A549 (cell line): ENCODE results near the gene RAD50. TPM values are rescaled to one million over a fixed set of nuclear protein-coding genes. Genes with fewer than 3 reads are reported as not detected.

Experiments used
- ATAC-seq, 2 experiments: fragments of 200-7000 bp in 1 of 2; fragments of >200 bp in 1 of 2; cut with Nextera tagmentation in 1 of 2; cut with Tn5 transposase in 1 of 2; 3 replicates each; pipeline versions ENCODE4 v1.8.0 to v1.9.1; 2018 to 2020; ENCODE audit warnings: mild to moderate bottlenecking in 1 of 2, moderate library complexity in 1 of 2
- CTCF ChIA-PET: fragments of 300-600 bp; sonication (Branson Sonifier 250); formaldehyde crosslinking; extraction: SDS; loops from one replicate; lab custom pipeline; 2021; ENCODE audit warnings: antibody characterized with exemption, inconsistent platforms; lab: Yijun Ruan, JAX
- POLR2A ChIA-PET: fragments of 350-600 bp; formaldehyde crosslinking; extraction: SDS; loops from one replicate; lab custom pipeline; 2021; ENCODE audit warnings: antibody characterized with exemption, inconsistent platforms; lab: Yijun Ruan, JAX
- DNase-seq, 2 experiments: peaks; one replicate each; pipeline versions ENCODE4 v3.0.0 to v3.0.0-alpha.2; 2011 to 2016; ENCODE audit warnings: low read depth in 1 of 2, low spot score in 1 of 2
- FAIRE-seq: peaks from 2 replicates; lab custom pipeline; 2011; peaks lifted over from hg19 to GRCh38; lab: Jason Lieb, UNC
- H3K27ac ChIP-seq, 2 experiments: fragments of >200 bp; sonication (Bioruptor Twin); formaldehyde crosslinking; 3 replicates each; pipeline ENCODE4 v1.5.1; 2016 to 2017
- H3K4me1 ChIP-seq: fragments of >200 bp; sonication (Bioruptor Twin); formaldehyde crosslinking; 3 replicates; pipeline ENCODE4 v1.6.1; 2016
- H3K4me2 ChIP-seq: fragments of >200 bp; sonication (Bioruptor Twin); formaldehyde crosslinking; 3 replicates; pipeline ENCODE4 v1.6.1; 2016
- H3K4me3 ChIP-seq: fragments of >200 bp; sonication (Bioruptor Twin); formaldehyde crosslinking; 3 replicates; pipeline ENCODE4 v1.5.1; 2016
- H3K9me3 ChIP-seq: fragments of >200 bp; sonication (Bioruptor Twin); formaldehyde crosslinking; 3 replicates; pipeline ENCODE4 v1.6.1; 2016
- CBX8 ChIP-seq: fragments of 200-600 bp; sonication (generic); IDR thresholded peaks from 2 replicates; pipeline ENCODE4 v1.6.1; 2016
- CEBPB ChIP-seq, 2 experiments: fragments of >200 bp in 1 of 2; sonication (Bioruptor Twin) in 1 of 2; formaldehyde crosslinking in 1 of 2; IDR thresholded peaks; 2 replicates each; pipeline ENCODE4 v1.6.1; 2012 to 2016
- CHD2 ChIP-seq: fragments of 150-350 bp; IDR thresholded peaks from 2 replicates; pipeline ENCODE4 v1.6.1; 2014; ENCODE audit warnings: low read length; ENCODE audit not compliant: partially characterized antibody
- ESRRA ChIP-seq: fragments of 150-350 bp; IDR thresholded peaks from 2 replicates; pipeline ENCODE4 v1.6.1; 2014; ENCODE audit warnings: mild to moderate bottlenecking, low read length, borderline replicate concordance
- FOSL2 ChIP-seq, 2 experiments: fragments of 450-650 bp in 1 of 2; fragments of >200 bp in 1 of 2; sonication (Bioruptor Twin) in 1 of 2; formaldehyde crosslinking; IDR thresholded peaks; 2 replicates each; pipeline versions ENCODE4 v1.5.0 to v1.6.1; 2016 to 2020; ENCODE audit warnings: mild to moderate bottlenecking in 1 of 2, moderate library complexity in 1 of 2
- GATA3 ChIP-seq: IDR thresholded peaks from 2 replicates; pipeline ENCODE4 v1.6.1; 2012; ENCODE audit warnings: borderline replicate concordance
- HEYL ChIP-seq: fragments of 250-450 bp; sonication (Bioruptor Pico); IDR thresholded peaks from 2 replicates; pipeline ENCODE4 v1.8.0; 2021; ENCODE audit warnings: mild to moderate bottlenecking, moderate library complexity
- MAFK ChIP-seq: fragments of 450-650 bp; IDR thresholded peaks from 2 replicates; pipeline ENCODE4 v1.6.1; 2014; ENCODE audit not compliant: partially characterized antibody
- MAX ChIP-seq: IDR thresholded peaks from 2 replicates; pipeline ENCODE4 v1.6.1; 2012
- RAD21 ChIP-seq, 2 experiments: fragments of >200 bp in 1 of 2; sonication (Bioruptor Twin) in 1 of 2; formaldehyde crosslinking in 1 of 2; IDR thresholded peaks in 1 of 2; conservative IDR thresholded peaks in 1 of 2; 2 replicates in 1 of 2; 3 replicates in 1 of 2; pipeline ENCODE4 v1.6.1; 2012 to 2018; ENCODE audit warnings: inconsistent platforms in 1 of 2
- RCOR1 ChIP-seq: fragments of 150-350 bp; IDR thresholded peaks from 2 replicates; pipeline ENCODE4 v1.6.1; 2014; ENCODE audit warnings: antibody characterized with exemption, low read length, low read depth
- RFX5 ChIP-seq: fragments of 450-650 bp; IDR thresholded peaks from 2 replicates; pipeline ENCODE4 v1.7.1; 2014; ENCODE audit warnings: antibody characterized with exemption, mild to moderate bottlenecking, moderate library complexity
- SMC3 ChIP-seq: fragments of >200 bp; sonication (Bioruptor Twin); formaldehyde crosslinking; IDR thresholded peaks from 3 replicates; pipeline ENCODE4 v1.6.1; 2018; ENCODE audit warnings: inconsistent platforms
- USF2 ChIP-seq: fragments of 450-650 bp; IDR thresholded peaks from 2 replicates; pipeline ENCODE4 v1.6.1; 2014; ENCODE audit warnings: antibody characterized with exemption
- ZC3H11A ChIP-seq: fragments of 450-650 bp; IDR thresholded peaks from 2 replicates; pipeline ENCODE4 v1.6.1; 2014; ENCODE audit warnings: antibody characterized with exemption, mild to moderate bottlenecking
- ZNF302 ChIP-seq: fragments of 250-450 bp; sonication (Bioruptor Pico); IDR thresholded peaks from 2 replicates; pipeline ENCODE4 v1.9.0; 2021; ENCODE audit warnings: inconsistent platforms, mild to moderate bottlenecking, moderate library complexity
- whole genome bisulfite sequencing: methylation state at CpG from one replicate; pipeline ENCODE4 v1.1.6; 2017; ENCODE audit errors: missing lambda C conversion rate; 5-methylcytosine and 5-hydroxymethylcytosine counted together
- polyA plus RNA-seq, 4 experiments: library from polyadenylated mRNA; depleted of rRNA in 3 of 4; stranded (reverse); fragments of >200 nt; fragmentation: RNase III in 1 of 4; extraction: RNeasy Plus Mini Kit Qiagen cat#74134 plus additional on column Dnase treatment in 1 of 4; gene quantifications; 2 replicates in 3 of 4; 3 replicates in 1 of 4; pipeline ENCODE4 v1.2.3, GENCODE V29; 2011 to 2017

Gene RAD50
- polyA plus RNA-seq, 2 of the 4 experiments (the other 2 are of a cell fraction), result 39.6 to 81.5 TPM

GRCh38 chr5:132655821-132656773, 99.3 kb downstream of the RAD50 start:
- DNase-seq (no peak), ATAC-seq (peak; percentile 7 to 11; a peak in 3 of 6 replicates), FAIRE-seq (no peak)
- H3K9me3 ChIP-seq, result no peaks in the 10 kb centered on the region
- H3K4me3 ChIP-seq, result peak overlapping the region; percentile 25
- H3K4me1 ChIP-seq, result no peaks in the 10 kb centered on the region
- 62% methylated on average over 41 of the region's 92 CpGs for WGBS
- H3K4me2 ChIP-seq, result peak overlapping the region; percentile 66
- ChIA-PET CTCF (interaction anchor here (1.2 to 6.4 kb wide), 3 partner anchors 15 to 22 kb away, joined by 3 to 37 read pairs (median 8); no protein-coding TSS in a partner anchor), POLR2A (no interaction called here)
- H3K27ac ChIP-seq, result peak overlapping the region in 1 of 2 experiments; percentile 63; a peak in 3 of 6 replicates
- TF ChIP-seq CEBPB (IDR thresholded peaks at IDR 0.05), result no peak
- no peak for TF ChIP-seq CHD2
- TF ChIP-seq SMC3, result 0 out of 3 replicates have a peak, but pooled peaks have one; percentile 15
- TF ChIP-seq RAD21 (conservative IDR thresholded peaks at IDR 0.05 in 1 of 2, IDR thresholded peaks at IDR 0.05 in 1 of 2), result peak; percentile 12 to 14; a peak in 1 of 5 replicates

- no peaks in the 10 kb centered on the region for H3K9me3 ChIP-seq
- DNase-seq (no peak), FAIRE-seq (no peak), ATAC-seq (no peak; a peak in 1 of 6 replicates)
- POLR2A ChIA-PET, result no interaction called here
- TF ChIP-seq MAFK (no peak), ZNF302 (CRISPR knock-in tag) (no peak), CBX8 (no peak), RCOR1 (no peak), HEYL (no peak), USF2 (no peak), FOSL2 (IDR thresholded peaks at IDR 0.05) (no peak), FOSL2 (CRISPR knock-in tag; IDR thresholded peaks at IDR 0.05) (no peak), MAX (no peak), GATA3 (no peak), SMC3 (no peak), ESRRA (no peak), RAD21 (conservative IDR thresholded peaks at IDR 0.05 in 1 of 2, IDR thresholded peaks at IDR 0.05 in 1 of 2) (no peak)
- CTCF ChIA-PET, result interaction anchor here (1.3 to 6.4 kb wide), 3 partner anchors 14 to 163 kb away, joined by 7 to 37 read pairs (median 8); no protein-coding TSS in a partner anchor
- no peak overlapping the region for H3K27ac ChIP-seq
- no peaks in the 10 kb centered on the region for H3K4me1 ChIP-seq
- WGBS, result 89% methylated on average over 12 of the region's 12 CpGs
- peak overlapping the region; percentile 66; the same call in 1 of the 3 replicates for H3K4me2 ChIP-seq
- H3K4me3 ChIP-seq, result no peak overlapping the region
These were observed 100.1 kb downstream of the RAD50 start for GRCh38 chr5:132656774-132657355.

- Histone ChIP-seq H3K4me1 (no peaks in the 10 kb centered on the region), H3K27ac (no peak within 1 kb of the TSS), H3K4me3 (no peak within 1 kb of the TSS), H3K4me2 (no peak within 1 kb of the TSS), H3K9me3 (no peaks in the 10 kb centered on the region)
- CTCF ChIA-PET, result interaction anchor here (0.7 to 6.4 kb wide), 5 partner anchors 10 to 162 kb away, joined by 3 to 37 read pairs (median 7); no protein-coding TSS in a partner anchor
- FAIRE-seq, result no peak
- ATAC-seq, result no peak
- no peak for DNase-seq
- no peak for TF ChIP-seq ZC3H11A
- TF ChIP-seq RFX5, result no peak
- TF ChIP-seq ESRRA, result no peak
- TF ChIP-seq, all 56 proteins: peak for 0
- WGBS, result 95% methylated on average over 11 of the region's 12 CpGs
- POLR2A ChIA-PET, result no interaction called here
These were observed 101.1 kb downstream of the RAD50 start, which contains the start of gene IL13 for GRCh38 chr5:132657676-132658380. IL13 (plus strand) TSS chr5:132658173; CDS start chr5:132658187, 14 bp downstream.
